T-helper 1 cell (primary cell): ENCODE results near the gene METTL25B.

ENCODE experiments used
- DNase-seq, 5 donors: peaks; one replicate each; pipeline ENCODE4 v3.0.0-alpha.2; 2012 to 2020
- total RNA-seq, 4 donors: gene quantifications; one replicate each; lab custom pipeline; 2026; lab: John Stamatoyannopoulos, UW

The METTL25B gene
- 10.1 to 19.2 (median 15.4) reads per million in 4 donors for total RNA-seq

DNA sequence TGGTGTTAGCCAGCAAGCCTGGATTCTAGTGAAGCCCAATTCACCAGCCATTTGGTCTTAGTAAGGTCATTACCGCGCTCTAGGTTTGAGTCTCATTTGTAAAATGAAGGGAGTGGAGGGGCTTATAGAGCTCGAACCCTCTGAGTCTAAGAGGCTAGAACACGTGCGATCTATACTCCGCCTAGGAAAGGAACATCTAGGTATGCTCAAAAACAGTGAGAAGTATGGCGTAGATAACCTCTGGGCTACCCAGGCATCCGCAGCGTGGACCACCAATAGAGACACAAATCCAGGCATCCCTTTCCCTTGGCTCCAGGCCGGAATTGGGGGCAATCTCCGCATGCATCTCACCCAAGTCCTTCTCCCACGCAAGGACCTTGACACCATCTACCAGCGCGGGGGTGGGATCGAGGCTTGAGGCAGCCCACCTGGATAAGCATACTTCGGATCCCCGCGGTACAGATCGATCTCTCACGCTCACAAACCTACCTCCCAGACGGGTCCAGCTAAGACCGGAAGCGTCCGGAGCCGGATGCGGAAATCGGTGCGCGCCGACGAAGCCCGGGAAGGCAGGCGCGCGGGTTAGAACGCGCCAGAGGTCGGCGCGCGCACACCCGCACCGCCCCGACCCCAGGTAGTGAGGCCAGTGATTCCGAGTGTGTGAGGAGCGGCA is at the start of gene METTL25B:
TSS of gene METTL25B (plus strand) at position 544 of the 673 bp plus-strand sequence. CDS start 636 bp downstream, outside the sequence.
- peak; percentile 48 to 87 (median 58) for DNase-seq

- DNase-seq, result no peak
Measured at GRCh38 chr1:156680056-156680455, 48.2 kb upstream of the METTL25B start.

DNA sequence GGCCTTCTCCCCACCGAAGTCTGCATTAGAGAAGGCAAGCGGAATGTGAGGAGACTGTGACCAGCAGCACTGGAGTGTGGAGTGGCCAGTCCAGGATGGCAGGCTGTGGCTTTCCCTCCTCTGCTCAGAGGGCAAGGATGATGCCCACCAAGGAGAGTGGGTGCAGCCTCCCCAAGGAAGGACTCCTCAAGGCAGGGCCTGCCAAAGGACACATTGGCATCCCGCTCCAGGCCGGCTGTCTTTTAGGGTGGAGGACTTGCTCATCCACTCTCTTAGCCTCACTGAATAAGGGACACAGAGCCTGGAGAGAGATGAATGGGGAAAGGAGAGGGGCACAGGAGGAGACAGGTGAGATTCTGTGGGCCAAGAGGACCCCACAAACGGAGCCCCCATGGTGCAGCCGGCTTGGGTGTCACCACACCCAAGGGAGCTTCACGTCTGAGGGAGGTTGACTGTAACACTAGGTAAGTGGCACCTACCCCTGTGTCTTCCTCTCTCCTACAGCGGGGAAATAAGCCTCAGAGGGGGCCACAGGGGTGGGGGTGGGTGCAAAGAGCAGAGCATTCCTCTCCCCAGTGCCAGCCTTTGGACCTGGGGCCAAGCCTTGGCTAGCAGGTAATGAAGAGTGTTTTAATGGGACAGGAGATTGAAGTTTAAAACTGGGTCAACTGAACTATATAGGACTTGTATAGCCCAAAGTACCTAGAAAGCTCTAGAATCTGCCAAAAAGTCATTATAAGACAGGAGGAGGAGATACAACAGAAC is 46.9 kb upstream of the METTL25B start:
- no peak for DNase-seq

DNA sequence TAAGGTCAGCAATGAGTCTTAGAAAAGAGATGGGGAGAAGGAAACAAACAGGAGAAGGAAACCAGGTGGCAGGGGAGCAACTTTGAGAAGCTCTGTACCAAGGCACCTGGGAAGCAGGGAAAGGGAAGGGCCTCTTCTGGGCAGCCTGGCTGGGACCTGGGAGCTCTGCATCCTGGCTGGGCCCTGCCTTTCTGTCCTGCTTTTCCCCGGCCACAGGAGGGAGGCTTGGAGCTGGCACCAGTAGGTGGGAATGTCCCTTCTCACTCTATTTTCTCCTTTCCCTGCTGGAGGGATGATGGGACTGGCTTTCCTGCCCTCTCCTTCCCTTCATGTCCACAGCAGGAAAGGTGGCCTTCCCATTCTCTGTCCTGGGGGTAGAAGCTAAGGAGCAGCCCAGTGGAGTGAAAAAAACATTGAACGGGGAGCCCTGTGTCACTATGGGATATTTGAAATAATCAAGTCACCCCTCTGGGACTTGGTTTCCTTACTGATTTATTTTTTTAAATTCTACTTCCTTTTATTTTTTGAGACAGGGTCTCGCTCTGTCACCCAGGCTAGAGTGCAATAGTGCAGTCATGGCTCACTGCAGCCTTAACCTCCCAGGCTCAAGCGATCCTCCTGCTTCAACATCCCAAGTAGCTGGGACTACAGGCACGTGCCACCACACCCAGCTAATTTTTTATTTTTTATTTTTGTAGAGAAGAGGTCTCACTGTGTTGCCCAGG is 45.9 kb upstream of the METTL25B start:
- no peak for DNase-seq

GRCh38 chr1:156684227-156684782 is 44.0 kb upstream of the METTL25B start:
- peak in 1 of 5 donors; percentile 62 for DNase-seq

DNA sequence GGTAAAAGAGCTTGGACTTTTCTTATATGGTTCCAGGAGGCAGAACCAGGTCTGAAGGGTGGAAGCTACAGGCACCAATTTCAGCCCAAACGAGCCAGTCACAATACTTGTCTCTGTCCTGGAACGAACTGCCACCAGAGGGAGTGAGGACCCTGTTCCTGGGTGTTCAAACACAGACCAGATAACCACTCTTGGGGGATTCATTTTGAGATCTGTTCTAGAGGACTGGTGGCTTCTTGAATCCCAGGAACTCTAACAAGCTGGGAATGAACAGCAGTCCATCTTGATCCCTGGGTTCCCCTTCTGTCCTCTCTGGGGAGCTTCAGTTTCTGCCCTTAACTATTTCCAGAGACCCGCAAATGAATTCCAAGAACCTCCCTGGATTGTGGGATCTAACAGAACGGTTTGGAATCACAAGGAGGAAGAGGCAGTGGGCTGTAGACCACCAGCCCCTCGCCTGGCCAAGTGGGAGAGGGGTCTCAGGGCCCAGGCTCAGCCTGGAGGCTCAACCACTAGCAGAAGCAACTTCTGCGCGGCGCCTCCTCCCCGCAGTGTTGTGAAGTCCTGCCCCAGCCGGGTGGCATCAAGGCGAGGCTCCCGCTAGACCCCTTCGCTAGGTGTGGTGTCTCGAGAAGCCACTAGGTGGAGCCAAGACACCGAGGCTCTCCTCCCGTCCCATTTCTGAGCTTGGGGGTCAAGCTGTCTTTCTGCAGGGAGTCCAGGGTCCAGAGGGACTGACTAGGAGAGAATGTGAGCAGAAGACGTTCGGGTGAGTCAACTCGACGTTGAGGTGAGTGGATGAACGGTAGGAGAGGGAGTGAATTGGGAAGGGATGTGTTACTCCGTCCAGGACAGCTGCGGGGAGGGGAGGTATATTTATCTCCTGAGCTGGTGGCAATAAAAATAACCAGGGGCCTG is 39.0 kb upstream of the METTL25B start:
- DNase-seq, result peak; percentile 53 to 72 (median 64)

- DNase-seq, result no peak
Measured at GRCh38 chr1:156689953-156690674, 38.2 kb upstream of the METTL25B start.

DNA sequence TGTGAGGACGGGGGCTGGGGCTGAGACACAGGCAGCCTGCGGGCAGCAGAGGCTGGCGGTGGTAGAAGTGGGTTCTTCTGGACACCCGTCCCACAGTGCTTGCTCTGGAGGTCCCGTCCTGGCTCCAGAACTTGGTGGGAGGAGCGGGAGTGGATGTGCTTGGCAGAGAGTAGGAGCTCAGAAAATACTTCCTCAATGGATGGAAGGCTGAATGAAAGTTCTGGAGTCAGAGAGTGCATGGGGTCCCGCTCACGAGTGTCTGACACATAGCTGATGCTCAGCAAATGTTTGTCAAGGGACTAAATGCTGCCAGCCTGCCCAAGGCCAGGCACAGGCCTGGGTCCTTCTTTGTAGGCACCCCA is 37.6 kb upstream of the METTL25B start:
- DNase-seq, result no peak

GRCh38 chr1:156691191-156691590 is 37.1 kb upstream of the METTL25B start:
- no peak for DNase-seq

DNA sequence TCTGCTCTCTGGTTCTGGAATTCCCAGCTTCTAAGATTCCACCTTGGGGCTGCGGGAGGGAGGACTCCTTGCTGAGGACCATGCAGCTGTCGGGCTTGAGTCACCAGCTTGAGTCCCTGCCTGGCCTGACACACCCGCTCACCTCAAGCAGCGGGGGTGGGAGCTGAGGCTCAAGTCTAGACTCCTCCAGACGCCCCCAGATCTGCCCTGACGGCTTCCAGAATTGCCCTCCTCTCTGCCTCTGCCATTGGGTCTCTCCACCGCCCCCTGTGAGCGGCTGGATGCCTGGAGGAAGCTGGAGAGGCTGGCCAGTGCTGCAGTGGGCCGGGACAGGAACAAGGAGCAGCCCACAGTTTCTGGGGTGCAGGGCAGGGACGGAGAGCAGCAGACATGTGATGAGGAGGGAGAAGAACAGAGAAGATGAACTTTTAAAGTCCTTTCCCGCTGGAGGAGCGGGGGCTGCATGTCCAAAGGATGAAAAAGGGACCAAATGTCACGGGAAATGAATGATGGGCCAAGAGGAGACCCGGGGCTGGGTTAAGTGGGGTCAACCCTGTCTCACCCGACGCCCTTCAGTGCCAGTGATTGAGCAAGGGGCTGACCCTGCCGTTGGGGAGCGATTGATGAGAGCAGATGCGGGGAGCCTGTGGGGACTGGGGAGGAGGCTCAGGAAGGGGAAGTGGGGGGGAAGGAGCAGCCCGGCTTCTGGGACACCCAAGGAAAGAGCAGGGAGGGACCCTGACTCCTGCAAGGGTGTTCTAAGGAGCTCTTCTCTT is 36.4 kb upstream of the METTL25B start:
- no peak for DNase-seq

GRCh38 chr1:156692441-156692924 is 35.8 kb upstream of the METTL25B start:
- DNase-seq, result no peak

GRCh38 chr1:156692925-156693847 is 35.1 kb upstream of the METTL25B start:
- DNase-seq, result peak in 1 of 5 donors; percentile 8

GRCh38 chr1:156693848-156694689 is 34.2 kb upstream of the METTL25B start:
- DNase-seq, result no peak

DNA sequence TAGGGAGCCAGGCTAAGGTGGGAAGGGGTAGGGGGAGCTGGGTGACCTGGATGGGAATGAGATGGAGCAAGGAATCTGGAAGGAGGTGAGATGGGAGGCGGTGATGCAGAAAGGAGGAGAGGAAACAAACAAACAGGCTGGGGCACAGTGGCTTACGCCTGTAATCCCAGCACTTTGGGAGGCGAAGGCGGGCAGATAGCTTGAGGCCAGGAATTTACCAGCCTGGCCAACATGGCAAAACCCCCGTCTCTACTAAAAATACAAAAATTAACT is 33.6 kb upstream of the METTL25B start:
- DNase-seq, result no peak

GRCh38 chr1:156696755-156697154 is 31.5 kb upstream of the METTL25B start:
- DNase-seq, result no peak

- no peak for DNase-seq
Measured at GRCh38 chr1:156697481-156697880, 30.8 kb upstream of the METTL25B start.

DNA sequence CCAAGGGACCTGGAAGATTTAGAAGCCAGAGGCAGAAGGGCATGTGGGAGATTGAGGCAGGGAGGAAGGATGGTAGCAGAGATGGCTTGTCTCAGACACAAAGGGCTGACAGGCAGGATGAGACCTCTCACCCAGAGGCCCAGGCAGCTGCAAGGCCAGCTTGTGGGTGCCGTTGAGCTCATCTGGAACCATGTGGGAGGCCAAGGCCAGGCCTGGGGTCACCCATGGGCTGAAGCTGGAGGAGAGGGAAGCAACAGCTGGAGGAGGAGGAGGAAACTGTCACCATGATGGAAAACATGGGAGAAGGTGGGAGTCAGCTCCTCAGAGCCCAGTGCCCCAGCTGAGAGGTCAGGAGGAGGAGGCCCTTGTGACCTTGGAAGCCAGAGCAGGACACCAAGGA is 29.3 kb upstream of the METTL25B start:
- DNase-seq, result no peak

GRCh38 chr1:156700736-156701531 is 27.3 kb upstream of the METTL25B start:
- no peak for DNase-seq
